GM10248 (cell line): ENCODE measurements around the gene ZC2HC1B.

Source experiments
- CTCF ChIA-PET: fragments of 300-600 bp; sonication (Branson Sonifier 250); formaldehyde crosslinking; extraction: SDS; loops from one replicate; lab custom pipeline; 2021; ENCODE audit warnings: antibody characterized with exemption; lab: Yijun Ruan, JAX
- POLR2A ChIA-PET: fragments of 350-650 bp; sonication (Branson Sonifier 250); formaldehyde crosslinking; extraction: SDS; loops from one replicate; lab custom pipeline; 2020; ENCODE audit warnings: antibody characterized with exemption; lab: Yijun Ruan, JAX
- DNase-seq: peaks from one replicate; pipeline ENCODE4 v3.0.0; 2012; ENCODE audit errors: extremely low spot score
- TF ChIP-seq, protein P1 (sequence below): IDR thresholded peaks from 2 replicates; pipeline ENCODE4 v1.5.1; 2012; ENCODE audit warnings: mild to moderate bottlenecking, low read depth; ENCODE audit errors: extremely low read depth, missing control alignments, control extremely low read depth

Gene ZC2HC1B

DNA sequence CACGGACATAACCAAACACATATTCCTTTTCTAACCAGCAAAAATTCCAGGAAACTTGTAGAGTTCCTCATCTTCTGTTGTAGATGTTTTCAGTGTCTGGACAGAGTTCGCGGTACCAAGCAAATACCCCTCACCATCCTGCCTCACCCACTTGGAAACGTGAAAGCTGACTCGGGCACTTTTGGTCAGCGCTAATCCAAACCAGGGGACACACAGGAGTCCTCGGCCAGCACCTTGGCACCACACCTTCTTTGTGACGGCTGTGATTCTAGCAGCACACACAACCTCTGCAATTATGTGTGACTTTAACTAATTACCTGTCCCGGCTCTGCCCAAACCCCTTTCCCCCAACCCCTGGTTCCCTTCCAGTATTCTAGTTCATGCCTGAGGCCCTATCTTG lies 85.7 kb downstream of the ZC2HC1B start:
- POLR2A ChIA-PET: no interaction called here
- CTCF ChIA-PET: interaction anchor here (1.6 to 1.7 kb wide), 2 partner anchors 33 to 83 kb away, joined by 4 to 5 read pairs; no protein-coding TSS in a partner anchor
- no peak for DNase-seq
- TF ChIP-seq, protein P1, sequence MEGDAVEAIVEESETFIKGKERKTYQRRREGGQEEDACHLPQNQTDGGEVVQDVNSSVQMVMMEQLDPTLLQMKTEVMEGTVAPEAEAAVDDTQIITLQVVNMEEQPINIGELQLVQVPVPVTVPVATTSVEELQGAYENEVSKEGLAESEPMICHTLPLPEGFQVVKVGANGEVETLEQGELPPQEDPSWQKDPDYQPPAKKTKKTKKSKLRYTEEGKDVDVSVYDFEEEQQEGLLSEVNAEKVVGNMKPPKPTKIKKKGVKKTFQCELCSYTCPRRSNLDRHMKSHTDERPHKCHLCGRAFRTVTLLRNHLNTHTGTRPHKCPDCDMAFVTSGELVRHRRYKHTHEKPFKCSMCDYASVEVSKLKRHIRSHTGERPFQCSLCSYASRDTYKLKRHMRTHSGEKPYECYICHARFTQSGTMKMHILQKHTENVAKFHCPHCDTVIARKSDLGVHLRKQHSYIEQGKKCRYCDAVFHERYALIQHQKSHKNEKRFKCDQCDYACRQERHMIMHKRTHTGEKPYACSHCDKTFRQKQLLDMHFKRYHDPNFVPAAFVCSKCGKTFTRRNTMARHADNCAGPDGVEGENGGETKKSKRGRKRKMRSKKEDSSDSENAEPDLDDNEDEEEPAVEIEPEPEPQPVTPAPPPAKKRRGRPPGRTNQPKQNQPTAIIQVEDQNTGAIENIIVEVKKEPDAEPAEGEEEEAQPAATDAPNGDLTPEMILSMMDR: no peak

DNA sequence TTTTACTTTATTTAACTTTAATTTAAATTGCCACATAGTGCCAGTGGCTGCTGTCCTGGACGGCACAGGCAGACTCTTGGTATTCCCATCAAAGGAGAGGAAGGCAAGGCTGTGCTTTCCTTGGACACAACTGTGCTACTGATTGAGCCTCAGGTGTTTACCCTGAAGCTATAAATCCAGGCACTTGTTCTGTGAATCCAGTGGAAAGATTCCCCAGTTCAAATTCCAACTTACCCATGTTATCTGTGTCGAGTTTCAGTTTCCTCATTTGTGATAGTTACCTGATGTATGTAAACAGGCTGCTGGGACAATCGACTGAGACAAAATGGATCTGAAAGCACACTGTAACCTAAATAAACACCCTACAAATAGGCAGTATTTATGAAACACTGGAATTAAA lies 86.6 kb downstream of the ZC2HC1B start:
- ChIA-PET CTCF (interaction anchor here (0.8 to 1.7 kb wide), 4 partner anchors 11 to 32 kb away, joined by 3 to 9 read pairs (median 4); no protein-coding TSS in a partner anchor), POLR2A (no interaction called here)
- TF ChIP-seq, protein P1: no peak
- DNase-seq: no peak

GRCh38 chr6:143952060-143952778 lies 87.9 kb downstream of the ZC2HC1B start:
- POLR2A ChIA-PET: no interaction called here
- no peak for DNase-seq
- CTCF ChIA-PET: interaction anchor here (1.6 to 2.3 kb wide), 3 partner anchors 8 to 14 kb away, joined by 5 to 10 read pairs (median 9); no protein-coding TSS in a partner anchor
- TF ChIP-seq, protein P1: no peak

DNA sequence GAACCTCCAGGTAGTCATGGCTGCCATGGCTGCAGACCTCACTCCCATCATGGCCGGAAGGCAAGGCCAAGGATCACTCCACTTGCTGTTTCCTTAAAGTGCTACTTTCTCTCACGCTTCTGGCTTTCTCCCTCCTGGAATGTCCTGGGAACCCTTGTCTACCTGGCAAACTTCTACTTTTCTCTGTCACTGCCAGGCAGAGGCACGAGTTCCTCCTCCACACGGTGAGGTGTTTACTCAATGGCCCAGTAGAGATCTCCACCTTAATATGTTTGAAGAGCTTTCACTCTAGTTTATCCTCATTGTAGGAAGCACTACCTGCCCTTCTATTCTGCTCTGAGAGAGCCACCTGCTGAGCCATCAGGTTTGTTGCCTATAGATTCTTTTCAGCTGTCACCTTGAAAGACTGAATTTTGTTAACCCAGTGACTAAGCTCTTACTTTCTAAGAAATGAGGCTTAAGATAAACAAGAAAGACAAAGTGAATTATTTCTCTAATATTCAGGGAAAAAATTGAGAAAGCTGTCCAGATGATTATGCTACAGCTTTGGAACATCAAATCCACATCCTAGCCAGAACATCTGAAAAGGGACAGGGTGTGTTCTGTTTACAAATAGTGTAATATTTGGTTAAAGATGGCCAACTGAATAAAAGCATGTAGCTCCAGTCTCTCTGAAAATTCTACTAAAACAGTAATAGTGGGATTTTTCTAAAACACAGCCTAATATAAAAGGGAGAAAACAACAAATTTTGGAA lies 88.8 kb downstream of the ZC2HC1B start:
- ChIA-PET CTCF (interaction anchor here (0.8 to 2.3 kb wide), 8 partner anchors 9 to 60 kb away, joined by 3 to 10 read pairs (median 5); no protein-coding TSS in a partner anchor), POLR2A (no interaction called here)
- TF ChIP-seq, protein P1: no peak
- DNase-seq: no peak

DNA sequence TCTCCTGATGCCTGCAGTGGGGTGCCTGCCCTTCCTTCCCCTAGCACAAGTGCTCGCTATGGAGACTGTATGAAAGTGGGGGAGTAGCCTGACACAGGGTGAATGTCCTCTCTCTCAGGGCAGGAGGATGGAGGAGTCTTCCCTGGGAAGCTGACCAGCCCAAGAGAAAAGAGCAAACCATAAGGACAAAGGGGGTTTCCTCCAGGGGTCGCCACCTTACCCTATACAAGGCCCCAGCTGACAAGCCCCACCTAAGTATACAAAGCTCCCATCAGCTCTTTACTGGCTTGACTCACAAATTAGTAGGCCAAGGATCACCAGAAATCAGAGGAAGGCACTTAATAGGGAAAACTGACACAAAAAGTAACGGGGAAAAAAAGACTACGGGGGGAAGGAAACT lies 89.6 kb downstream of the ZC2HC1B start:
- TF ChIP-seq, protein P1: no peak
- CTCF ChIA-PET: interaction anchor here (1.0 to 2.3 kb wide), 7 partner anchors 10 to 60 kb away, joined by 3 to 10 read pairs (median 5); no protein-coding TSS in a partner anchor
- no peak for DNase-seq
- POLR2A ChIA-PET: no interaction called here

- DNase-seq: no peak
- CTCF ChIA-PET: interaction anchor here (1.0 to 3.6 kb wide), 5 partner anchors 9 to 447 kb away, joined by 3 to 12 read pairs (median 9); no protein-coding TSS in a partner anchor
- POLR2A ChIA-PET: no interaction called here
- TF ChIP-seq, protein P1: no peak
Observed at GRCh38 chr6:143955971-143956370, 91.7 kb downstream of the ZC2HC1B start.
